Testis (tissue), 3 donors: Measurements from ENCODE around the gene KDM5D. TPM values are rescaled to one million over a fixed set of nuclear protein-coding genes. Genes with fewer than 3 reads are reported as not detected.

ENCODE experiments used
- DNase-seq: peaks from one replicate; pipeline ENCODE4 v3.0.0-alpha.2; 2019
- H3K27ac ChIP-seq, 2 donors: fragments of 200-600 bp; sonication (generic); one replicate each; pipeline ENCODE4 v1.5.1; 2019
- H3K27me3 ChIP-seq: fragments of 200-600 bp; sonication (generic); one replicate; pipeline ENCODE4 v1.5.1; 2019
- H3K36me3 ChIP-seq: fragments of 200-600 bp; sonication (generic); one replicate; pipeline ENCODE4 v1.5.1; 2017; ENCODE audit warnings: low read depth; ENCODE audit errors: missing control alignments
- H3K4me1 ChIP-seq: fragments of 200-600 bp; sonication (generic); one replicate; pipeline ENCODE4 v1.5.1; 2019
- H3K4me3 ChIP-seq, 2 donors: fragments of 200-600 bp; sonication (generic); one replicate each; pipeline ENCODE4 v1.5.1; 2017 to 2019
- H3K9me3 ChIP-seq: fragments of 200-600 bp; sonication (generic); one replicate; pipeline ENCODE4 v1.5.1; 2017
- POLR2A ChIP-seq: fragments of 450-650 bp; IDR thresholded peaks from one replicate; pipeline ENCODE4 v1.6.1; 2017; ENCODE audit warnings: antibody characterized with exemption, mild to moderate bottlenecking, moderate library complexity
- WGBS, 2 donors: methylation state at CpG; one replicate each; pipeline ENCODE4 v1.1.5; 2018; 5-methylcytosine and 5-hydroxymethylcytosine counted together
- intact Hi-C: fragments of 100-400 bp; cut with DNase I; formaldehyde crosslinking; loops from one replicate; pipeline ENCODE4 v1.15.1; 2023; ENCODE audit warnings: low total_unique reads
- polyA plus RNA-seq: library from polyadenylated mRNA; stranded (reverse); fragments of 350-450 nt; fragmentation: Illumina TruSeq; extraction: RNeasy Lipid Tissue Mini Kit (QIAGEN cat#74804); gene quantifications from one replicate; pipeline ENCODE4 v1.2.3, GENCODE V29; 2014; ENCODE audit warnings: low read depth, low replicate concordance; ENCODE audit not compliant: insufficient read depth
- total RNA-seq, 2 donors: library from RNA; depleted of rRNA; stranded (reverse); fragments of >200 nt; gene quantifications; one replicate each; pipeline ENCODE4 v1.2.3, GENCODE V29; 2016
- TF ChIP-seq, protein P1 (sequence below), 3 experiments: fragments of 450-650 bp in 2 of 3; fragments of 200-600 bp in 1 of 3; sonication (generic) in 1 of 3; IDR thresholded peaks; one replicate each; pipeline ENCODE4 v1.5.1; 2016 to 2019; ENCODE audit warnings: antibody characterized with exemption in 3 of 3, mild to moderate bottlenecking in 2 of 3, moderate library complexity in 1 of 3

KDM5D gene
- total and polyA plus RNA-seq, 3 donors from 2014 or later: 29.8 to 89.8 (median 81.6) TPM

DNA sequence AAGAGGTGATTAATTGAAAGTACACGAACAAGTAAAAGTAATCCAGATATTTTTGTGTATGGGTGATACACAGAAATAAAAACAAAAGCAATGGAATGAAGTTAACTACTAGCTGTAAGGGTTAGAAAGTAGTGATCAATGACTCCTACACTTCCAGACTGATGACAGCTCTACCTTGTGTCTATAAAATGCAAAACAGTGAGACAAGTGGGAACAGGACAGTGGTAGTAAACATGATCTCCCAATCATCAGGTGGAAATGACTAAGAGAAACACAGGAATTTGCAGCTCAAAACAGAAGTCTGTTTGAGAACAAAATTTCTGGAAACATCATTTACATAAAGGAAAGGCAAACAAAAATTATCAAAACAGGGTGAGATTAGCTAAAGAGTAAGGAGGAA, 10.1 kb downstream of the KDM5D start:
- Histone ChIP-seq H3K4me3 (no peak overlapping the region), H3K36me3 (no peaks in the 10 kb centered on the region)
- WGBS, 2 donors: 69 to 86% methylated on average over 1 of the region's 1 CpG

DNA sequence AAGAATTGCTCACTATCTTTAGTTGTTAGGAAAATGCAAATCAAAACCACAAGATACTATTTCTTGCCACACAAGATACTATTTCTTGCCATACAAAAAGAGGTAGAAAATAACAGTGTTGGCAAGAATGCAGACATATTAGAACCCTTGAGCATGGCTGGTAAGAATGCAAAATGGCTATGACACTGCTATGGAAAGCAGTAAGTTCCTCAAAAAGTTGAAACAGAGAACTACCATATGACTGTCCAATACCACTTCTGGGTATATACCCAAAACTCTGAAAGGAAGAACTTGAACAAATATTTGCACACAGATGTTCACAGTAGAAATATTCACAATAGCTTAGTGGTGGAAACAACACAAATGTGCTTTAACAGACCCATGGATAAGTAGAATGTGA, 26.6 kb downstream of the KDM5D start:
- no peaks in the 10 kb centered on the region for H3K27me3 ChIP-seq
- H3K4me3 ChIP-seq: no peak overlapping the region
- no peak overlapping the region for H3K27ac ChIP-seq
- no peaks in the 10 kb centered on the region for H3K4me1 ChIP-seq
- H3K36me3 ChIP-seq: no peaks in the 10 kb centered on the region
- H3K9me3 ChIP-seq: no peaks in the 10 kb centered on the region
- no peak for DNase-seq
- intact Hi-C loops: no loop called here
- no peak for TF ChIP-seq POLR2A
- TF ChIP-seq, protein P1, sequence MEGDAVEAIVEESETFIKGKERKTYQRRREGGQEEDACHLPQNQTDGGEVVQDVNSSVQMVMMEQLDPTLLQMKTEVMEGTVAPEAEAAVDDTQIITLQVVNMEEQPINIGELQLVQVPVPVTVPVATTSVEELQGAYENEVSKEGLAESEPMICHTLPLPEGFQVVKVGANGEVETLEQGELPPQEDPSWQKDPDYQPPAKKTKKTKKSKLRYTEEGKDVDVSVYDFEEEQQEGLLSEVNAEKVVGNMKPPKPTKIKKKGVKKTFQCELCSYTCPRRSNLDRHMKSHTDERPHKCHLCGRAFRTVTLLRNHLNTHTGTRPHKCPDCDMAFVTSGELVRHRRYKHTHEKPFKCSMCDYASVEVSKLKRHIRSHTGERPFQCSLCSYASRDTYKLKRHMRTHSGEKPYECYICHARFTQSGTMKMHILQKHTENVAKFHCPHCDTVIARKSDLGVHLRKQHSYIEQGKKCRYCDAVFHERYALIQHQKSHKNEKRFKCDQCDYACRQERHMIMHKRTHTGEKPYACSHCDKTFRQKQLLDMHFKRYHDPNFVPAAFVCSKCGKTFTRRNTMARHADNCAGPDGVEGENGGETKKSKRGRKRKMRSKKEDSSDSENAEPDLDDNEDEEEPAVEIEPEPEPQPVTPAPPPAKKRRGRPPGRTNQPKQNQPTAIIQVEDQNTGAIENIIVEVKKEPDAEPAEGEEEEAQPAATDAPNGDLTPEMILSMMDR (IDR thresholded peaks at IDR 0.05): no peak

More for the DNA sequence above, 10.1 kb downstream of the KDM5D start:
- intact Hi-C loops: no loop called here
- no peaks in the 10 kb centered on the region for H3K27me3 ChIP-seq
- no peaks in the 10 kb centered on the region for H3K4me1 ChIP-seq
- DNase-seq: no peak
- TF ChIP-seq, protein P1 (IDR thresholded peaks at IDR 0.05): no peak
- no peak for TF ChIP-seq POLR2A
- no peak overlapping the region for H3K27ac ChIP-seq
- no peaks in the 10 kb centered on the region for H3K9me3 ChIP-seq

DNA sequence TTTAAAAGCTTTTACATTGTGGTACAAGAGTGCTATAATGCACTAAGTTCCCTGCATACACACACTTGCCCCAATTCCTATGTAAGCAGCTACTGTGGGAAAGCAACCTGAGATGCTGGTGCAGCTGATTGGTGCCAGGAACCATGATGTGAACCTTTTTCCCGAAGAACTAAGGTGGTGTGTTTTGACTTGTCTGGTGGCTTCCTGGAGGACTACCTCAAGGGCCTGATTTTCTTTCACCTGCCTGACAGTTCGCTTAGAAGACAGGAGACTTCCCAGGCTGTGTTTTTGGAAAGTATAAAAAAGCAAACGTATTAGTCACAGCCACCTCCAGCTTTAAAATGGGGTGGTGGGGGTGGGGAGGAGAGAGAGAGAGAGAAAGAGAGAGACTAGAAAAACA, 27.4 kb downstream of the KDM5D start:
- H3K9me3 ChIP-seq: no peaks in the 10 kb centered on the region
- H3K4me3 ChIP-seq: no peak overlapping the region
- H3K27ac ChIP-seq: no peak overlapping the region
- 96 to 98% methylated on average over 3 of the region's 3 CpGs for WGBS, 2 donors
- intact Hi-C loops: no loop called here
- no peaks in the 10 kb centered on the region for H3K36me3 ChIP-seq
- DNase-seq: no peak
- no peaks in the 10 kb centered on the region for H3K27me3 ChIP-seq
- no peak for TF ChIP-seq POLR2A
- TF ChIP-seq, protein P1 (IDR thresholded peaks at IDR 0.05): no peak
- H3K4me1 ChIP-seq: no peaks in the 10 kb centered on the region

- intact Hi-C loops: no loop called here
- 97 to 99% methylated on average over 4 to 5 of the region's 5 CpGs for WGBS, 2 donors
Observed at GRCh38 chrY:19715226-19715625, 29.3 kb downstream of the KDM5D start.

DNA sequence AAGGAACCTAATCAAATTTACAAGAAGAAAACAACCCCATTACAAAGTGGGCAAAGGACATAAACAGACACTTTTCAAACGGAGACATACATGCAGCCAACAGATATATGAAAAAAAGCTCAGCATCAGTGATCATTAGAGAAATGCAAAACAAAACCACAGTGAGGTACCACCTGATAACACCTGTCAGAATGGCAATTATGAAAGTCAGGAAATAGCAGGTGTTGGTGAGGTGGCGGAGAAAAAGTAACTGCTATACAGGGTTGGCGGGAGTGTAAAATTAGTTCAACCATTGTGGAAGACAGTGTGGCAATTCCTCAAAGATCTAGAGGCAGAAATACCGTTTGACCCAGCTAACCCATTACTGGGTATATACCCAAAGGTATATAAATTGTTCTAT, 31.1 kb downstream of the KDM5D start:
- no peaks in the 10 kb centered on the region for H3K36me3 ChIP-seq

More at GRCh38 chrY:19715226-19715625, 29.3 kb downstream of the KDM5D start:
- Histone ChIP-seq H3K4me3 (no peak overlapping the region), H3K4me1 (no peaks in the 10 kb centered on the region), H3K27ac (no peak overlapping the region), H3K36me3 (no peaks in the 10 kb centered on the region), H3K27me3 (no peaks in the 10 kb centered on the region), H3K9me3 (no peaks in the 10 kb centered on the region)
- no peak for DNase-seq
- TF ChIP-seq, protein P1 (IDR thresholded peaks at IDR 0.05): no peak
- TF ChIP-seq POLR2A: no peak

More for the DNA sequence above, 31.1 kb downstream of the KDM5D start:
- H3K4me1 ChIP-seq: no peaks in the 10 kb centered on the region
- no peak for DNase-seq
- intact Hi-C loops: no loop called here
- H3K9me3 ChIP-seq: no peaks in the 10 kb centered on the region
- 91 to 100% methylated on average over 4 of the region's 4 CpGs for WGBS, 2 donors
- H3K27ac ChIP-seq: no peak overlapping the region
- no peaks in the 10 kb centered on the region for H3K27me3 ChIP-seq
- TF ChIP-seq, protein P1 (IDR thresholded peaks at IDR 0.05): no peak
- TF ChIP-seq POLR2A: no peak
- H3K4me3 ChIP-seq: no peak overlapping the region
